GM18951 (cell line): ENCODE results near the gene SERTM2.
"Not testable (repeated sequence)": the region's sequence is repeated elsewhere in the genome, so short reads cannot be mapped to it uniquely, and the experiment has no call there.

Experiments used
- POLR2A ChIP-seq: IDR thresholded peaks from 4 replicates; pipeline ENCODE4 v1.6.1; 2011; ENCODE audit warnings: mild to moderate bottlenecking; ENCODE audit not compliant: insufficient read length, insufficient read depth; ENCODE audit errors: extremely low read depth
- in situ Hi-C: fragments of 300-500 bp; cut with MboI; formaldehyde crosslinking; loops from one replicate; pipeline ENCODE4 v1.12.0; 2022; ENCODE audit warnings: low sequenced_read_pairs, mixed read lengths, inconsistent platforms; ENCODE audit not compliant: unreplicated experiment

The SERTM2 gene

DNA sequence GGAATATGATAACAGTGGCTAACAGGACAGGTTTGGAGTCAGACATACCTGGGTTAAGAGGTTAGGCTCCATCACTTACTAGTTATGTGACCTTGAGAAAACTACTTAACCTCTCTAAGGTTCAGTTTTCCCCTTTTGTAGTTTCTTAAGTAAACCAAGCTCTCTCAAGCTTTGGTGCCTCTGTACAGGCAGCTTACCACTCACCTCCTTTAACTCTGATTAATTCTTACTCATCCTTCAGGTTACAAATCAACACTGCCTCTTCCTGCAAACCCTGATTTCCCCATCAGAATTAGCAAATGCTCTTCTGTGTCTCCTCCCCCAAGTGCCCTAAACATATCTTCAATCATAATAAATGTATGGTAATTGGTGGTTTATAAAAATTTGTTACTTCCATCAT lies 3.5 kb upstream of the SERTM2 start:
- no peak for TF ChIP-seq POLR2A
- in situ Hi-C loops, result no loop called here

DNA sequence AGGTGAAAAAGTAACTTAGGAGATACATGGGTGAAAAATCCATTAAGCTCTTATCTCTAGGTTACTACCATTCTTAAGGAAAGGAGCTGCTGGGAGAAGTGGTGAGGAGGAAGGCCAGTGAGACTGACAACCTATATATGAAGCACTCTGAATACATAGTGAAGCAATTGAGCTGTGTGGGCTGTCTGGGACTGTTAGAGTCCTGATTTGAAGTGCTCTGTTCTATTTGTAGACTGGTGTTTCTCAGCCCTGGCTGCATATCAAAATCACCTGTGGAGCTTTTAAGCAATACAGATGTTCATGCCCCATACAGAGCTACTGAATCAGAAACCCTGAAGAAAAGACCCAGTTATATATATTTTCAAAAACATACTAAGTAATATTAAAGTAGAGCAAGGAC lies 3.9 kb downstream of the SERTM2 start:
- TF ChIP-seq POLR2A, result no peak
- in situ Hi-C loops, result no loop called here

DNA sequence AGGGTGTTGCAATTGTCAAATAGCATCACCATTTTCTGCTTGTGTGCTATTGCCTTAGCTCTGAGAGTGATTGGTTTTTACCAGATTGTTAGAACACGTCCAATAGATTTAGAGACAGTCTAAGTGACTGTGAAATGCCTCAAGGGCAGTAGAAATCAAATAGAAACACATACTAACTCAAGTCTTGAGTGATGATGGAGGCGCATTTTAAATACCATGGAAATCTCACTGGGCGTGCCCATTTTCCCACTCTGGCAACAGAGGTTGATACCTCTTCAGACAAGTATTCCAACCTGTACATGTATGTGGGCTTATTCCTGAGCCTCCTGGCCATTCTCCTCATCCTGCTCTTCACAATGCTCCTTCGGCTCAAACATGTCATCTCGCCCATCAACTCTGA lies 7.2 kb downstream of the SERTM2 start:
- in situ Hi-C loops, result no loop called here
- no peak for TF ChIP-seq POLR2A

DNA sequence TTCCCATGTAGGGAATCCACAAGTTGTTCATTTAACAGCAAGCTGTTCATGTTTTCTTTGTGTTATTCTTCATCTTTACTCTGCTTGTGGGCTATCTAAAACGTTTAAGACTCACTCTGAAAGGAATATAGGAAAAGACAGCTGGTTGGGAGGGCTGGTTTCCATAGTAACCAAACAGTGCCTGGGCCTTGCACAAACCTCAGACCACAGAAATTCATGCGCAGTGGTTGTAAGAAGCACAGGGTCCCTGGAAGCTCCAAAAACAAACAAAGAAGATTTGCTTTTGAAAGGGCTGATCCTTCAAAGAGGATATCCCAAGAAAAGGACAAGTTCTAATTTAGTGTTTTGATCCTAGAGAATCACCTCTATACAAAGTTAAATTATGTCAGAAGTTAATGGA lies 7.8 kb downstream of the SERTM2 start:
- in situ Hi-C loops, result no loop called here
- no peak for TF ChIP-seq POLR2A

DNA sequence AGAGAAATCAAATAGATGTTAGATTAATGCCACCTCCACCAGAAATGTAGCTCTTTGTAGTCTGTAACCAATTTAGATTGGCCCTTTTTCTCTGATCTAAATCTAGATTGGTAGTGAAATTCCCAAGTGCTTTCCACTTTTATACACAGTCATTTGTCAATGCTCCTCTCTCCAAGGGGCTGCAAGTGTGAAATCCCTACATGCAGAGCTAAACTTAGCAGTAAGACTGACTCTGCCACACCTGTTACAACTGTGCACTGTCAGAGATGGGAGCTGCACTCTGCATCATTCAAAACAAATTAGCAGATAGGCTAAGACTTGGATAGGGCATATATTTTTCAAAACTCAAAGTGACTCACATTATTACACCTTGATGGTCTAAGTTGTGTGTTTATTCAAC lies 9.1 kb downstream of the SERTM2 start:
- in situ Hi-C loops, result no loop called here
- TF ChIP-seq POLR2A, result no peak

DNA sequence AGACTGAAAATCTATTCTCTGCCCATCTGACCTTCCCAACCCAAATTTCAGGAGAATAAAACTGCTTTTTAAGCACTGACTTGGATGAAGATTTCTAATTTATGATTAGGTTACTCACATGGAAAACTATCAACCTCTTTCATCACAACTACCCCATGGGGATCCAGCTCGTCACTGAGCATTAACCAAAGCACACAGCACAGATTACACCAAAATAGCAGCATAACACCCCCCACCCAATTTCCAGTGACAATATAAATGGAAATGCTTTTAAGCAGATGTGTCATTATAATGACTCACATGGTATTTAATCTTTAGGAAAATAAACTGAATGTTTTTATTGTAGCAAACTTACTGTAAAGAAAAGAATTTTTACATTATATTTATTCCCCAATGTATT lies 9.7 kb downstream of the SERTM2 start:
- in situ Hi-C loops, result no loop called here
- no peak for TF ChIP-seq POLR2A

DNA sequence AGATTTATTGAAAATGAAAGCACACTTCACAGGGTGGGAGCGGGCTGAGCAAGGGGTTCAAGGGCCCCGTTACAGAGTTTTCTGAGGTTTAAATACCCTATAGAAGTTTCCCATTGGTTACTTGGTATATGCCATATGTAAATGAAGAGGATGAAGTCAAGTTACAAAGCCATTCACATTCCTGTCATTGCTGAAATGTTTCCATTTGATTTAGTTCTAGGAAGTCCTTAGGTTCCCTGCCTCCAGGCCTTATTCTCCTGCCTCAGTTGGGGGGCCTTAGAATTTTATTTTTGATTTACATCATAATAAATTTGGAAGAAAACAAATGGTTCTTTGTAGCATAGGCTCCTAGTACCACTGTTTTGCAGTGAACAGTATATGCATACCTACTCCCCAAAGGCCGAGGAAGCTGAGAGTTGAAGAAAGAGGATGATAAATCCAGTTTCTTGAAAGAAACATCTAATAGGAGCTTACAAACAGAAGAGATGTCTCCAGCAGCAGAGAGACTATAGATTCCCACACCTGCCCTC lies 31.8 kb downstream of the SERTM2 start:
- in situ Hi-C loops, result no loop called here
- no peak for TF ChIP-seq POLR2A

DNA sequence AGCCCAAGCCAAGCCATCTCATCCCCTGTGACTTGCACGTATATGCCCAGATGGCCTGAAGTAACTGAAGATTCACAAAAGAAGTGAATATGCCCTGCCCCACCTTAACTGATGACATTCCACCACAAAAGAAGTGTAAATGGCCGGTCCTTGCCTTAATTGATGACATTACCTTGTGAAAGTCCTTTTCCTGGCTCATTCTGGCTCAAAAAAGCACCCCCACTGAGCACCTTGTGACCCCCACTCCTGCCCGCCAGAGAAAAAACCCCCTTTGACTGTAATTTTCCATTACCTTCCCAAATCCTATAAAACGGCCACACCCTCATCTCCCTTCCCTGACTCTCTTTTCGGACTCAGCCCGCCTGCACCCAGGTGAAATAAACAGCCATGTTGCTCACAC lies 37.8 kb downstream of the SERTM2 start:
- in situ Hi-C loops, result not testable (repeated sequence)

DNA sequence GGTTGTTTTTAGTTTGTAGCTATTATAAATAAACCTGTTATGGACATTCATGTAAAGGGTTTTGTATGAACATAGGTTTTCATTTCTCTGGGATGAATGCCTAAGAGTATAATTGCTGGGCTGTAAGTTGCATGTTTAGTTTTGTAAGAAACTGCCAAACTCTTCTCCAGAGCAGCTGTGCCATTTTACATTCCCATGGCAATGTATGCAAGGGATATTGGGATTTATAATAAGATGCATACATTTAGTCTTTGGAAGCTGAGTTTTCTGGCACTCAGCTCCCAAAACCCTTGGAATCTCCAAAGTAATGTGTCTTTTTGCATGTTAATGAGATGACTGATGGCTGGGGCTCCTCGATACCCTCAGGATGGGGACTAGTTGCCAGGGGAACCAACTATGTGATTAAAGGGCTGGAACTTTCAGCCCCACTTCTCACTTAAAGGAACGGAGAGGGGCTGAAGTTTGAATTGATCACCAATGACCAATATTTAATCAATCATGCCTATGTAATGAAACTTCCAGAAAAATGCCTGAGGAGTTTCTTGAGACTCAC lies 44.0 kb downstream of the SERTM2 start:
- no peak for TF ChIP-seq POLR2A
- in situ Hi-C loops, result no loop called here

DNA sequence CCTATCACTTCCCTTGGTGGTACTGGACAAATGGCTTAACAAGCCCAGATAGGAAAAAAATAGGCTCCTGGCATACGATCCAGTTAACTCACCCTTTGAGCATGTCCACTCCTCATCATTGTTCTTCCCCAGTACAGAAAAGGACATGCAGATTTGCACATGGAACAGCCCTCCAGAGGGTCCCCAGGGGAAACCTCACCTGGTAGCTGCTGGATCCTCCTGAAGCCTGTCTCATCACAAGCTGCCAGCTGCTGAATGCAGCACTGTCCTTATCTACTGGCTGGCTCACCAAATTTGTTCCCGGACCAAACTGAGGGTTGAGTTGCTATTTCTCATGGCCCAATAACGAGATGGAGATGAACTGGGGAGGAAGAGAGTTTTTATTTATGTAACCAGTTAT lies 49.4 kb downstream of the SERTM2 start:
- no peak for TF ChIP-seq POLR2A
- in situ Hi-C loops, result no loop called here

DNA sequence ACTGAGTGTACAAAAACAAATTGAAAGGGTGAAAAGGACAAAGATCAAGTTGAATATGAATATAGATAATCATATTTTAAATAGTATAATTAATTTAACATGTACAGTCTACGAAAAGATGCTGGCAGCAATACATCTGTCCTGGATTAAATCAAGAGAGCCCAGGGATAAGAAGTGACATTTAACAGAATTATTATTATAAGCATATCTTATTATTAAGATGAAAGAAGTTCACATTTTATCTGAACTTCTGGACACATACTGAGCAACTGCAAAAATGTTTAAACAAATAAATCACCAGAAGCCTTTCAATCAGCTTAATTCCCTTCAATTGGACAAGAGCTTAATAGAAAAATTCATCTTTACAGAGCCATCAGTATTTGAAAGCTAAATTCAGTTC lies 50.4 kb downstream of the SERTM2 start:
- in situ Hi-C loops, result no loop called here
- no peak for TF ChIP-seq POLR2A

DNA sequence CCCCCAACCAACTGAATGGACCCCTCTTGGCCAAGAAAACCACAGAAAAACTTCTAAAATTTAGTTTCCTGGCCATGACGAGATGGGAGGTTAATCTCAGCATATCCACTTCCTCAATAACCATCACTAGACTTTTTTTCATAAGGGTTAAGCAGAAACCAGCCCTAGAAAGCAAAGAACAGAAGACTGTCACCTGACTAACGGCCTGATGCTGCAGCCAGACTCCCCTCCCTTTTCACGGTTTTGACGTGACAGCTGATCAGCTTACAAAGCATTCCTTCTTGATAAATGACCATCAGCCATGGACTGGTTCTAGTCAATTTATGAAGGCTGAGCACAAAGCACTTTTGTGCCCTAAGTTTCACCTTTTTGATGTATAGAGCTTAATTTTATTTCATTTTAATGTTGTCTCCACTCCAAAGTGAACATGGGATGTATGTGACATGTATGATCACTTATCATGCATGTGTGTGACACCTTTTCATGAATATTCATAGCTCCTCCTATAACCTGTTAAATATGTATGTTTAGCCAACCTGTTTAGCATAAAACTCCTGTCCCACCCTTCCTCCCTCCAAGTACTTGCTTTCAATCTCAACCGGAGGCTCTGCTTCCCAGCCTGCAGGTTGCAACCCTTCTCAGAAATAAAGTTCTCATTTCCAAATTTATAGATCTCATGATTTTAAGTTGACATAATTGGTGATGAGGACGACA lies 56.3 kb downstream of the SERTM2 start:
- in situ Hi-C loops, result no loop called here

DNA sequence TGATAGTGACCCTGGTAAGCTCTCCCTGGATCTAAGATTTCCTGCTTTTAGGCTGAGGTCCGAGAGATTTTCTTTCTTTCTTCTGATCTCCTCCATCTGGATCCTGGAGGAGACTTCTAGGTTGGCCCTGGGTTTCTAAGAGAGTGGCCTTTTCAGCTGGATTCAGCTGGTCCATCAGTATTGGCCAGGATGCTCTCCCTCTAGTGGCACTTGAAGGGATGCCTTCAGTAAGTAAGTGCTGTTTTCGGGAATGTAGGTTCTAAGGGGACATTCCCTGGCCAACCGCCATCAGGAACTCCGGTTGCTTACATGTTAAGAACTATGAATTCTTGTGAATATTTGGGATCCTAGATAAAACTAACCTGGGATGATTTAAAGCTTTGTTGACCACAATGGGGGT lies 56.9 kb downstream of the SERTM2 start:
- no peak for TF ChIP-seq POLR2A
- in situ Hi-C loops, result no loop called here

More for the DNA sequence above, 56.3 kb downstream of the SERTM2 start:
- TF ChIP-seq POLR2A, result no peak

DNA sequence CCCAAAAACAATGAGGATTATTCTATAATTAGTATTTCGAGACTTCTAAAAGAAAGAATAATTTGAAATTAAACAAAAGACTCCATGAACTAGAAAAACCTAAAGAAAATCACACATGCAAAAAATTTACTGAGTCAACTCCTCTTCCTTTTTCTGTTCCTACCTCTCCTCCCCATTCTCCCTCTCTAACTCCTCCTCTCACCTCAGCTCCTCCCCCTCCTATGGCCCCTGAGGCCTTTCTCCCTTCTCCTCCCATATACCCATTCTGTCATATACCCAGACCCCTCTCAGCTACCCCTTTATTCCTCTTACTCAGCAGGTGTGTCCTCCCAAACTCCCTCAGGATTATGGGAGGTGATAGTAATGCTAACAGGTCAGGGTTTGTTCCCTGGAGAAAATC lies 57.4 kb downstream of the SERTM2 start:
- TF ChIP-seq POLR2A, result no peak

More for the DNA sequence above, 57.4 kb downstream of the SERTM2 start:
- in situ Hi-C loops, result no loop called here
